A549 treated with ZK216348 at 1 μM for 4 hours (cell line): ENCODE measurements around the gene DEGS2. TPM values are rescaled to one million over a fixed set of nuclear protein-coding genes. Genes with fewer than 3 reads are reported as not detected.

Experiments used
- total RNA-seq: library from RNA; stranded (reverse); fragments of 200-300 nt; extraction: Qiagen RNA extraction; gene quantifications from 5 replicates; pipeline ENCODE4 v1.2.3, GENCODE V29; 2022; ENCODE audit warnings: low read depth

The DEGS2 gene
- 0.91 to 2.0 TPM (median 1.6 TPM) in 5 replicates for total RNA-seq

DNA sequence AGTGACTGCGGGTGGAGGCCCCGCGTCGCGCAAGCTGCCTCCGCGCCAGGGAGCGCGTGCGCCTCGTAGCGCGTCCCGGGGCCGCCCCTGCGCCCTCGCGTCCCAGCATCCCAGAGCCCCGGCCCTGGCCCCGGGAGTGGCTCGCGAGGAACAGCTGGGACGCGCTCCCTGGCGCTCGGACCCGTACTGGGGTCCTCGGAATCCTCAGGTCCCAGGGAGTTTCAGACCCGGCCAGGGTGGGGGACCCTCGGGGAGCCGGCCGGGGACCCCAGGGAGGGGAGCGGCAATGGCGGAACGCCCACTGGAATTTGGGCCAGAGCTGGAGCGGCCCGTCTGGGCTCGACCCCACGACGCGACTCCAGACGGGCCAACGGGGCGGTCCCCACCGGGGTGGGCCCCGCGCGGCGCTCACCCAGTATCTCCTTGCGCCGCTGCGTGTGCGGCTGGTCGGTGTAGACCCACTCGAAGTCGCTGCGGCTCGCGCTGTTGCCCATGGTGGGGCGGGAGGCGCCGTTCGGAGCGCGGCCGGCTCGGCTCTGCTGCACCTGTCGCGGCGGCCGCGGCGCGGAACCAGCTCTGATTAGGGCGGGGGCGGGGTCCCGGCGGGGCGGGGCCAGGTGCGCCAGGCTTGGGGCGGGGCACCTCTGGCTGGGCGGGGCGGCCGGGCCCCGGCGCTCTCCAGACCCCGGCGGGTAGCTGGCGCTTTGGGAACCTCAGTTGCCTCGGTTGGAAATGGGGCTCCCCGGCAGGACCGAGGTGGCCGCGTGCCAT lies at the start of gene DEGS2:
TSS of gene DEGS2 (minus strand) at position 552 of the 771 bp plus-strand sequence. CDS start at position 494, 58 bp downstream.

Other genes starting within 250 kb of the DEGS2 start
- gene EVL, start 94.2 kb downstream of the DEGS2 start, total RNA-seq: 23.2 to 28.8 TPM (median 24.5 TPM) in 5 replicates
- 55.5 to 93.7 TPM (median 69.3 TPM) in 5 replicates for gene YY1, start 79.5 kb upstream of the DEGS2 start, total RNA-seq
- gene SLC25A29, start 146.8 kb upstream of the DEGS2 start, total RNA-seq: 5.8 to 10.7 TPM (median 10.2 TPM) in 5 replicates
- gene SLC25A47, start 163.7 kb upstream of the DEGS2 start, total RNA-seq: not detected in 5 replicates
- gene WDR25, start 216.8 kb upstream of the DEGS2 start, total RNA-seq: 8.8 to 11.3 TPM (median 9.7 TPM) in 5 replicates